Effector CD8-positive, alpha-beta T cell (primary cell): ENCODE data around the gene ARAP2.

Source experiments
- DNase-seq: peaks from one replicate; lab custom pipeline; 2025; lab: John Stamatoyannopoulos, UW

The ARAP2 gene

DNA sequence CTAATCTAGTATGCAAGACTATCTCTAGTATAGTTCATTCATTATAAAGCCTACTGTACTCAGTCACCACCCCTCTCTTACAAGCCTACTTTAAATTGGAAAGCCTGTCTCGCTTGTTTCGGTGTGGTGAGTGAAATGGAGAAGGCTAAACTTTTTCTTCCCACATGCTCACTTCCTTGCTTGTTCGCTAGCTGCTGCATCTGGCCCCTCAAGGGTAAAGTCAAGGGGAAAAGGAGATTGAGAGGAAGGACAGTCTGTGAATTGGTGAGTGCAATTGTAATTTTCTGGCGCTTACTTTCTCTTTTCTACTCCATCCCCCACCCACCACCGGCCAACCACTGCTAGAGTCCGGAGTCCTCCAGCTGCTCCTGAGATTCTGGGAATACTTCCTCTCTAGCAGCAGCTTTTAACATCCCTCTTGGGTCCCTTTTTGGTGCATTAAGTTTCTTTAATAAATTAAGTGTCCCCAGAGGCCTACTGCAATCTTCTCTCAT is 12.1 kb upstream of the ARAP2 start:
- no peak for DNase-seq

DNA sequence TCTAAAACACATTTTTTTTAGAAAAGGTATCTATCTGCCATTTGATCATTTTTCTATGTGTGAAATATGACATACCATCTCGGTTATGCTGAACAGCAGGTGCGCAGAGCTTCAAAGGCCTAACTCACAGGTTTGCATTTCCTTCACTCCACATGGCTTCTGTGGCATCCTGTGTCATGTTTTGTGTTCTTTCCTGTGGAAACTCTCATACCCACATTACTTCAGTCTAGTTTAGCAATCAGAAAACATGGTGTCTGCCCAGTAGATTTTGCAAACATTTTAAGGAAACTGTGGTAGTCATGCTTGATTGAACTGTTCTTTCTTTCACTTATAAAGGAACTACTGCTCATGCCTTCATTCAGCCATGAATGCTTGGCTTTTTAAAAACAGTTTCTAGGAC is 11.3 kb upstream of the ARAP2 start:
- peak; percentile 22 for DNase-seq

DNA sequence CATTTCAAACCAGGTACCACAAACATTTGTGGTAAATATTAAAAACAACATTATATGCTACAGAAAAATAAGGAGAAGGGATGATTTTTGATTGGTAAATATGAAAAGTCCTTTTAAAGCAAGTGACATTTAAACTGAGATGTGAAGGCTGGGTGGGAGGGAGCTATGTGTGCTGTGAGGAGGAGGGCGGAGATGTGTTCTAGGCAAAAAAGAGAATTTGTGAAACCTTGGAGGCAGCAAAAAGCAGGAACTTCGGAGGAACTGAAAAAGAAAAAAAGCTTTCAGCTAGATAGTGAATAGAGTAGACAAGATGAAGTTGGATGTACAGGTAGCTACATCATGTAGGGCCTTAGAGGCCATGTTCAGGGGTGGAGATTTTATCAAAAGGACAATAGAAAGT is 10.1 kb upstream of the ARAP2 start:
- DNase-seq = no peak

- DNase-seq = no peak
Measured at GRCh38 chr4:36251983-36252382, 7.7 kb upstream of the ARAP2 start.

- no peak for DNase-seq
Measured at GRCh38 chr4:36249610-36250009, 5.3 kb upstream of the ARAP2 start.

GRCh38 chr4:36243355-36244256 is 708 bp downstream of the ARAP2 start:
- peak; percentile 44 for DNase-seq

DNA sequence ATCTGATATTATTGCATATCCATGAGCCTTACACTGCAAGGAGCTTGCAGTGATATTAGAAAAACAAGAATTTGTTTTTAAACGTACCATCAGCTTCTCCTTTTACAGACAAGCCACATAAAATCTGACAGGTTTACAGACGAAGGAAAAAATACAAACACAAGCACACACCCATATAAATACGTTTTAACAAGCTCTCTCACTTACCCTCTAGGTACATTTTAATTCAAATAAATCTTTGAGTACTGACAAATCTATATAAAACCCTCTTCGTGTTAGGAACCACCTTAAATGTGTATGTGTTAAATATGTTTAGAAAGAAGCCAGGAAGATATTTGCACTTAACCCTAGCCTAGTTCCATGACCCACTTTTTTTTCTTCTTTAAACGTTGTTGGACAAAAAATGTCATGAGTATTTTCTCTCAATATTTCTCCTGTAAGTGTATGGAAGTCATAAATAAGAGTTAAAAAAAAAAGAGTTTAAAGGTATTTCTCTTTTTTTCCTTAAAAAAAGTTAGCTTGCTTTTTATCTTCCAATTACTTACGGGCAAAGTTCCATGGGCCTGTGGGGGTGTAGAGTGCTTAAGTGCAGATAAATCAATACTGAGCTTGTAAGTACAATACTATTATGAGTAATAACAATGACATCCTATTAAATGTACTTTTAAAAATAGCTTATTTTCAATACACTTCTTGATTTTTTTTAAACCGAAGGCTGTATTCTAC is 1.5 kb downstream of the ARAP2 start:
- no peak for DNase-seq

GRCh38 chr4:36241771-36242170 is 2.5 kb downstream of the ARAP2 start:
- DNase-seq = no peak

- no peak for DNase-seq
Measured at GRCh38 chr4:36237366-36238313, 6.7 kb downstream of the ARAP2 start.

DNA sequence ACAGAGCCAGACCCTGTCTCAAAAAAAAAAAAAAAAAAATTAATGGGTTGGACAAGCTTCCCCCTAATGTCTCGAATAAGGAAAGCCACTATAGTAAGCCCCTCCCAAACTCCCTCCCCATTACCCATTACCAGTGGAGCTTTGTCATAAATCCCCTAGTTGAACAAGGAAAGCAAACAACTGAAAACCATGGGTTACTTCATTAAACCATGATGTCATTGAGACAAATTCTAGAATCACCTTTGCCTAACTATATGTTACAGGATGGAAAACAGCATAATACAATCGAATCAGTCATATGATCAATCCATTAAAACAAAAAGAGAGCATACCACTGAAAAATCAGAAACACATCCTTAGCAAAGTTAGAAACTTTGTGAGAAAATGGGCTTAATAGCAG is 8.2 kb downstream of the ARAP2 start:
- no peak for DNase-seq

- DNase-seq = no peak
Measured at GRCh38 chr4:36235306-36235705, 9.0 kb downstream of the ARAP2 start.

- DNase-seq = no peak
Measured at GRCh38 chr4:36233567-36234266, 10.6 kb downstream of the ARAP2 start.

- no peak for DNase-seq
Measured at GRCh38 chr4:36230534-36230933, 13.8 kb downstream of the ARAP2 start.

DNA sequence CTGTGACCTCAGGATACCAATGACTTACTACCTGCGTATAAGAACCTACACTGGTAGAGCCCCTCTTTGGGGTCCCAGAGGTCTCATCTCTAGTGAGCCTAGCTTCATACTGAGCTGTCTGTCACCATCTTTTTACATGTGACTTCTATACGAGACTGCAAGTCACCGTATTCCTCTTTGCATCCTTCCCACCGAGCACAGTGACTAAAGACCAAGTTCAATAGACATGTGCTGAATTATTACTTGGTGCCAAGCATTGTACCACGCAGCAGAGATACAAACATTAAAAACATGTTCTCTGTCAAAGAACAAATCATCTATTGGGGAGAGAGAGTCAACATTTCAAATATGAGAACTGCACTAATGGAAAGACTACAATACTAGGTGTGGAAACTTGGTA is 16.4 kb downstream of the ARAP2 start:
- DNase-seq = no peak

GRCh38 chr4:36226430-36227227 is 17.7 kb downstream of the ARAP2 start:
- no peak for DNase-seq

GRCh38 chr4:36224972-36225903 is 19.1 kb downstream of the ARAP2 start:
- no peak for DNase-seq

- no peak for DNase-seq
Measured at GRCh38 chr4:36222702-36223101, 21.6 kb downstream of the ARAP2 start.

DNA sequence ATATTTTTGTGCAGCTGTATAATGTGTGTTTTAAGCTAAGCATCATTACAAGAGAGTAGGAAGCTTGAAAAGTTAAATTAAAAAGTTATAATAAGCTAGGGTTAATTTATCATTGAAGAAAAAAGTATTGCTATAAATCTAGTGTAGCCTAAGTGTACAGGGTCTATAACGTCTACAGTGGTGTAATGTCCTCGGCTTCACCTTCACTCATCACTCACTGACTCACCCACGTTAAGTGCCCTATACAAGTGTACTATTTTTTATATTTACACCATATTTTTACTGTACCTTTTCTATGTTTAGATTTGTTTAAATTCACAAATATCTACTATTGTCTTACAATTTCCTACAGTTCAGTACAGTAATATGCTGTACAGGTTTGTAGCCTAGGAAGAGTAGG is 23.5 kb downstream of the ARAP2 start:
- no peak for DNase-seq

DNA sequence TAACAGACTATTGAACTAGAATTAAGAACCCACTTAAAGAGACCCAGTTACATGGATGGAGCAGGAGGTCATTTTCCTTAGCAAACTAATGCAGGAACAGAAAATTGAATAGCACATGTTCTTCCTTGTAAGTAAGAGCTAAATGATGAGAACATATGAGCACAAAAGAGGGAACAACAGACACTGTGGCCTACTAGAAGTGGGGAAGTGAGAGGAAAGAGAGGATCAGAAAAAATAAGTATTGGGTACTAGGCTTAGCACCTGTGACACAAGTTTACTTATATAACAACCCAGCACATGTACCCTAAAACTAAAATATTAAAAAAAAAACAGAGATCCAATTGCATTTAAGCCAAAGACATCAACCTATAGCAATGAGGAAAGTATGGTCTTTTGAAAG is 26.2 kb downstream of the ARAP2 start:
- DNase-seq = no peak
